Suppressor macrophage treated with lipopolysaccharide for 4 hours (primary cell): ENCODE data around the gene ALS2.
"Not testable (repeated sequence)": the region's sequence is repeated elsewhere in the genome, so short reads cannot be mapped to it uniquely, and the experiment has no call there.

Source experiments
- DNase-seq: peaks from one replicate; pipeline ENCODE4 v3.0.0-alpha.2; 2020

Gene ALS2

DNA sequence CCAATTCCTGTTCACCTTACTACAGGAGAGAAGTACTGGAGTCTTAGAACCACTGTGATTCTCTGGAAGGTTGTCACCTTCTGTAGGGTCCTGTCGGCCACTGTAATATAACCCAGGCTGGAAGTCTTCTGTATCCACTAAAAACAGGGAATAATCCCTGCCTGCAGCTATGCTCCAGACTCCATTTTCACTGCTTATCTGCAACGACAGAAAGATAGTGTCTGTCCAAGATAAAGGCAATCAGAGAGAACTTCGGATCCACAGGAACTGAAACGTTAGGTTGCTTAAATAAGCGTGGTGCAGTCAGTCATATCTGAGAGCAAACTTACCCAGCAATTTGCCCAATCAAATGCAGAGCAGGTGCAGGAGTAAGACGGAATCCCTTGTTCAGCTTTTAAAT lies 34.2 kb downstream of the ALS2 start:
- no peak for DNase-seq

DNA sequence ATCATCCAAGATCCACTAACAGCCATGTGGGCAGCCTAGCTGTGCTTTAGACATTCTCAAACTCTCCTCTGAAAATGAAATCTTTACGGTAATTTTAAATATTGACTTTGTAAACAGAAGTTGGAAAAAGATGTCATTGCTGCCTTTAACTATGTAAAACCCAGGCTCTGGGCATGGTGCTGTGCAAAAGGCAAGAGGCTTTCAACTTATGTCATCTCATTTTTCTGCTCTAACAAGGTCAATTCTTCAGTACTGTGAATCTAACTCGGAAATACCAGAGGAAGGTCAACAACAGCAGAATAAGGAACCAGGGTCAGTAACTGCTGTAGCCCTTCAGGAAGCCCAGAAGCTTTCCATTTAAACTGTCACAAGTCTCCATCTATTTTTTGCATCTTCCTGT lies 45.2 kb downstream of the ALS2 start:
- no peak for DNase-seq

DNA sequence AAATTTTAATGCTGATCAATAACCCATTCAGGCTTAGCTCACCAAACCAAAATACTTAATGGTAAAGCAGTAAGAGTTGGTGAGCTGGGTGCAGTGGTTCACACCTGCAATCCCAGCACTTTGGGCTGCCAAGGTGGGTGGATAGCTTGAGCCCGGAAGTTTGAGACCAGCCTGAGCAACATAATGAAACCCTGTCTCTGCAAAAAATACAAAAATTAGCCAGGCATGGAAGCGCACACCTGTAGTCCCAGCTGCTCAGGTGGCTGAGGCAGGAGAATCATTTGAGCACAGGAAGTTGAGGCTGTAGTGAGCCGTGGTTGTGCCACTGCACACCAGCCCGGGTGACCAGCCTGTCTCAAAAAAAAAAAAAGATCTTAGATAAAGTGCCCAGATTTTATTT lies 46.6 kb downstream of the ALS2 start:
- DNase-seq: no peak

DNA sequence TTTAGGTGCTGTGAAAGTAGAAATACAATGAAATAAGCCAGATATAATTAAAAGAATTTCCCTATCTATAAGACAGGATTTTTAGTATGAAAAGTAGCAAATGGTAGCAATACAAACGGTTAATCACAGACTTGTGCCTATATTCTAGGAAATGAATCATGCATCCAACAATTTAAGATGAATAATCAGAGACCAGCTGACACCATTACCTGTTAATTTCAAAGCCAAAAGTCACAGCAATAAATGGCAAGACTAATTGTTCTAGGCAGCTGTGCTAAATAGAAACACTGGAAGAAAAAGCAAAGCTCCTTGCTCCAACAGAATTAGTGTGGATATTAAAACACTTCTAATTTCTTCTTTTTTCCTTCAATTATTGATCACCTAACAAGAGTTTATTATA lies 47.2 kb downstream of the ALS2 start:
- no peak for DNase-seq

DNA sequence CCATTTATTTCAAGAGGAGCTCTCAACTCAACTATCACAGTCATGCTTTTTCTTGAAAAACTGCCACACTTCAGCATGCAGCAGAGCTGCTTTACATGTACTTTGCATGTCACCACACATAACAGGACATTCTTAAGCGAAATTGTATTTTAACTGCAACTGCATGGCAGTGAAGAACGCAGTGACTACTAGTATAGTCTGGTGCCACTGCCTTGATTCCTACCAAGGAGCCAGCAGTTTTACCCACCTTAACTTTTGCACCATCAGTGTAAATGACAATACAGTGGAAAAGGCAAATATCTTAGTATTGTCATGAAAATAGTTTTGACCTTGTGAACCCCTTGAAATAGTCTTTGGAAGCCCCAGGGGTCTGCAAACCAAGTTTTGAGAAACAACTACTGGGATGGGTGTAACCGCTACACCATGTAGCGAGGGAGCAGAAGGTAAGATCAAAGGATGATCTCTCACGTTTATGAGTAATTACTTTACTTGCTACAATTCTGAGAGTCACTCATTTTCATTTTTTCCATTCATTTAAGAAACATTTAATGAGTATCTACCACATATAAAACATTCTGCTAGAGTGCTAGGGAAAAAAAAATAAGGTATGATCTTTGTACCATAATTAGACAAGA lies 50.0 kb downstream of the ALS2 start:
- no peak for DNase-seq

DNA sequence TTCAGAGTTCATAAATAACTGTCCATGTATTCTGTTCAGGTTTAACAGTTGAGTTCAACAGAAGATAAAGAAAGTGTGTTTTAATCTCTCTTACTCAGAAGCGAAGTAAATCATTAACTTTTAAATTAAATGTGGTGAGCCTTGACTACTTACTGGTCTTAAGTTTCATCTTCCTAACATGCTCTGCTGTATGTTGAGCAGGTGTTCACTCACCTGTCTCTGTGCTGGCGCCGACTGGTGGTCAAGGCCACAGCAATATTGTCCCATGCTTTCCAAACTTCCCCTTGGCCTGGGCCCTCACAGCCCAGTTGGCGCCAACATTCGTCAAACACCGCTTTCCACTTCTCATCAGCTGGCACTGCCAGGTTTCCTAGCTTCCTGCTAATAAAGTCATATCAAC lies 65.3 kb downstream of the ALS2 start:
- no peak for DNase-seq

DNA sequence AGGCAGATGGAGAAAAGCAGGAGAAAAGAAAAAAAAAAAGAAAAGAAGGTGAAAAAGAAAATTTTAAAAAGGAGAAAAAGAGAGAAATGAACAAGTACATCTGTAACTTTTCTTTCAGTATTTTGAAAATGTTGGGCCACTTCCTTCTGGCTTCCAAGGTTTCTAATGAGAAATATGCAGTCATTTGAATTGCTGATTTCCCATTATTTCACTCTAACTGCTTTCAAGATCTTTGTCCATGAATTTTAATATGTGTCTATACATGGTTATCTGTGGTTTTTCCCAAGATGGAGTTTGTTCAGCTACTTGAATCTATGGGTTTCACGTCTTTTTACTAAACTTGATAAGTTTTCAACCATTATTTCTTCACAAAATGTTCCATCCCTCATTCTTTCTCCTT lies 68.0 kb downstream of the ALS2 start:
- no peak for DNase-seq

DNA sequence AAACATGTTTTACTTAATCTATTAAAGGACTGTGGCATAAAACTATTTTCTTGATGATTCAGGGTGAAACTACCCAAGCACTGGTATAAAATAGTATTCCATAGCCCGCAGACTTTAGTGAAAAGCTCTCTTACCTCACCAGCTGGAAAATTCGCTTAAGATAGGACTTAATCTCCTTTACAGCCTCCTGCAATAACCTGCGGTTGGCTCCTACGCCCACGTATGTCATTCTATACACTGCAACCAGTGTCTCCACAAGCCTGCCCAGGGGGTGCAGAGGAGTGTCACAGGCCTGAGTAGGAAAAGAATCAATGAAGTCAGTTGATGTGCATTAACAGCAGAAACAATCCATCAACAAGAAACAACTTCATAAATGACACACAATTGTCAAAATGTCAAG lies 71.0 kb downstream of the ALS2 start:
- no peak for DNase-seq

DNA sequence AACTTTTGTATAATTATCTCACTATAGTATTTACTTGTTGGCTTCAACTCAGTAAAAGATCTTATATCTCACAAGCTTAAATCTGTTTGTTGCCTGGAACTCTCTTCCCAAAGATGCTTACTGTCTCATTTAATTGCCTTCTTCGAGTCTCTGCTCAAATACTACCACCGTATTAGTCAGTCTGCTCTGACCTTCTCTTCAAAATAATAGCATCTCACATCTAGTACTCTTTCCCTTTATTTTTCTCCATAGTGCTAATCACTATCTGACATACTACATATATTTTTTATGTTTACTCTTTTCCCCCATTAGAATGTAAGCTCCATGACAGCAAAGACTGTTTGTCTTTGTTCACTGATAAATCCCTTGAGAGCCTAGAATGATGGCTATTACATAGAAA lies 71.7 kb downstream of the ALS2 start:
- DNase-seq: no peak

DNA sequence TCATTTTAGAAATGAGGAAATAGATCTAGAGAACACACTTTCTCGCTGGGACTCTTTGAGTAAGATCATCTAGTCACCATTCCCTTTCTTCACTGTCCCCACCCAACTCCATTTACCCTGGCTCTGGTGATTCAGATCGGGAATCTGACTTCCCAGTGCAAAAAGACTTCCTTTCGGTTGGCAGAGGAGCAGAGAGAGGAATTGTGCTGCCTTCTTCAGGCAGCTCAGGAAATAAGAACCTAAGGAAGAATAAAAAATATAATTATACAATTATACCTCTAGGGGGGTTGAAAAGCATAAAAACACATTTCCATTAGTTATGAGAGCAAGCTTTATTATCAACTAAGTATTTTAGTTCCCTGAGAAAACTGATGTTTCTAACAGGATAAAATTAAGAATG lies 73.0 kb downstream of the ALS2 start:
- no peak for DNase-seq

DNA sequence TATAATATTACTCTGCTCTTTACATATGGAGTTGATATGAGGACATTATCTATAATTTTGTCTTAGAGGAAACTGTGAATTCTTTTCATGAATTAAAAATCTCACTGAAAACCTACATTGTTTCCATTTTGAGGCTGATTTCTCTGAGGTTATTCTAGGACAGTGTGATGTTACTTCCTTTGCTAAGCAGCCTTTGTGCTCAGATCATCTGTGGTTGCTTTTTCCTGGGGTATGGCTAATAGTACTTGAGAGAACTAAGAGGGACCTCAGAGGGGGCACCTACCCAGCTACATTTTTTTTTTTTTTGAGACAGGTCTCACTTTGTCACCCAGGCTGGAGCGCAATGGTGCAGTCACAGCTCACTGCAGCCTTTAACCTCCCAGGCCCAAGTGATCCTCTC lies 73.6 kb downstream of the ALS2 start:
- DNase-seq: no peak

DNA sequence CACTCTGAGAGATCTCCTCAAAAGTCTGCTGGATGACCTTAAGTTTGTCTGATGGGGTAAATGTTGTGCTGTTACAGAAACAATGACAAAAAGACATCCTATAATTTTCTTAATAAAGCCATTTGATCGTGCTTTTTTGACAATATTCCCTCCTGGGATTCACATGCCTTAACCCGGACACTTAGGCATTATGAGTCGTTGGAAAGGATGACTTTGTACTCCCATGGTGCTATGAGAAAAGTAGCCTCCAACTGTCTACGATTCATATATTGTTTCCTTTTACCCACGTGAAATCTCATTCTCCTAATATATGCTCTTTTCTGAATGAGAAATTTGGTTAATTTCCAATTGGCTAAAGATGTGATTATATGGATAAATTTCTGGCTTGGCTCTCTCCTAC lies 76.2 kb downstream of the ALS2 start:
- no peak for DNase-seq

DNA sequence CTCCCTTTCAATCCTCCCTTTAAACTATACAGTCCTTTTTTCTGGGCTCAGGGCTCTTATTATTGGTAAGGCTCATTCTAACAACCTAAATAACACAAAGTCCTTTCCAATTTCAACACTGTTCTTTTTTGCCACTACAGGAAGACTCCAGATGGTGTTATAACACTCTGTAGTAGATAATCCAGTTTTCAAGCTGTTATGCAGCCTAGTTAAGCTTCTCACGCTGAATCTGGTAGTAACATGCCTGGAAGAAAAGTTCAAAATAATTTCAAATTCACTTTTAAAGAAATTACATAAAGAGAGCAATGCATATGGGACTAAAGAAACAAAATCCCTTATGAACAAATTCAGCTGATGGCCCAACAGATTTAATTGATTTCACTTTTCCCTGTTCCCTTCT lies 79.1 kb downstream of the ALS2 start:
- DNase-seq: no peak

DNA sequence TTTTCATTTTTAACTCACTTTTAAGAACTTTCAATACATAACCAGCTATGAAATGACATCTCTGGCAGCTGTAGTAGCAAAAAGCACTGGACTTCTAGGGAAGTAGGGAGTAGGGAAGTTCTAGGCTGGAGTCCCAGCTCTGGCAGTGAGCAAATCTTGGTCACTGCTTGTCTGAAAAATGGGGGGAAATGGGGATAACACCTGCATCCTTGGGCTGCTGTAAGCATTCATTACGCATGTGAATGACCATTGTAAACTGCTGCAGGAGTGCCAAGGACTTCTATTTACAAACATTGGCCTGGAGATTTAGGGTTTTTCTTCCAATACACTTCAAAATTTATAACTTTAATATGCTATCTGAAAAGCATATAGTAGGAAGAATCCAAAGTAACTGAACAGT lies 81.3 kb downstream of the ALS2 start:
- DNase-seq: no peak

DNA sequence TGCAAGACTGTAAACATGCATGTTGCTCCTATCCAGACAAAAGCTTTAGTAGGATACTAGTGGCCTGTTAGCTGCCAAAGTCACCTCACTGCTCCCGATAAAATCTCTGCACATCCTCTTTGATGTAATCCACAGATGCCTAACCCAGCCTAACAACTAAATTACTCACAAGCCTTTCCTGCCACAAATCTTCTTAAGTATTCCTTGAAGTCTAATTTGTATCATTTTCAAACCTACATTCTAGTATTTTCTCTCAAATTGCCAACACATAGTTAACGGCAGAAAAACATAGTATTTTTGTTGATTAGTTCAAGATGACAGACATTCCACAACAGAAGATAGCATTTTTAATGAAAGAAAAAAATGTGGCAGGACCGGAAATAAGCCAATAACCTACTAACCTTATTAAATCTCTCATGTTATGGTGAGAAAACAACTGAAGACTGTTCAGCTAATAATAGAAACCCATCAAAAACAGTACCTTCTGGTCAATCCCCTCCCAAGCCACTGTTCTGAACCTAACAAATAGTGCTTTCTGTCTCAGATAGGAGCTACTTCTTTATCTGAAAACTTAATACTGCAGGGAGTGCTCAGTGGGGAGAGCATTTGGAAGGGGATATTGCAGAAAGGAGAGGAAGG lies 82.0 kb downstream of the ALS2 start, which contains the start of gene MPP4:
Gene MPP4 (minus strand): TSS at position 57 of the 639 bp plus-strand sequence. CDS start 4,690 bp downstream, outside the sequence.
- no peak for DNase-seq

DNA sequence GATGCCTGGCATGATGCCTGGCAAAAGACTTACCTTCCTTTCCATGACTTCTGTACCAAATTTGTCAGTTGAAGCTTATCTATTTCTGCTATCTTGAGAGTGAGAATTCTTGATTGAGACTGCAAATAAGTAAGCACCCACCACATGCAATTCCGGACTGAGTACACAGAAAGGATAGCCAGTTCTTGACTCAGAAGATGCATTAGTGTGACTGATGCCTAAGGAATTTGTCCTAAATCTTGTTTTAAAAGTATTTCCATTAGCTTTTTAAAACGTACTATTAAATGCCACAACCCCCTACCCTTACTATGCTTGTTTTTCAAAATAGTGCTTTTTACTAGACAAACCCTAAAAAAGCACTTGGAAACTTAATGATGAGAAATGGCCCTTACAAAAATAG lies 82.8 kb downstream of the ALS2 start:
- no peak for DNase-seq

DNA sequence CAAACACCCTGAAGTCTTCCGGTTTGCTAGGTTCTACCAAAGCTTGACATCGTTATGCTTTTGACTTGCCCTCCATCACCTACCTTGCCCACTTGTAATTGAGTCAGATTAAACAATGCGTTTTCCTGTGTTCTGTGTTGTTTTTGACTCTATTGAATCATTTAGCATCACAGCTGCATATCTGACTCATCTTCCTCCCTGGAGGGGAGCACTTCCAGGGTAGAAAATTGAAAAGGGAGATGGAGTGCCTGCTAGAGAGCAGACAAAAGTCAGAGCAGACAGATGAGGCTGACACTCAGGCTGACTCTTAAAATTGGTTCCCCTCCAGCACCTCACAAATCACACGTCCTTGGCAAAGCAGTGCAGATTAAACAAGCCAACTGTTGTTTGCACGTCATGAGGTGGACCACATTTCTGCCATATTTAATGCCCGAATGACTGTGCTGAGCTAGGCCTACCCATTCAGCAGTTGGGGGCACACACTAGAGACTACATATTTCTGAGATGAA lies 84.5 kb downstream of the ALS2 start:
- DNase-seq: no peak

DNA sequence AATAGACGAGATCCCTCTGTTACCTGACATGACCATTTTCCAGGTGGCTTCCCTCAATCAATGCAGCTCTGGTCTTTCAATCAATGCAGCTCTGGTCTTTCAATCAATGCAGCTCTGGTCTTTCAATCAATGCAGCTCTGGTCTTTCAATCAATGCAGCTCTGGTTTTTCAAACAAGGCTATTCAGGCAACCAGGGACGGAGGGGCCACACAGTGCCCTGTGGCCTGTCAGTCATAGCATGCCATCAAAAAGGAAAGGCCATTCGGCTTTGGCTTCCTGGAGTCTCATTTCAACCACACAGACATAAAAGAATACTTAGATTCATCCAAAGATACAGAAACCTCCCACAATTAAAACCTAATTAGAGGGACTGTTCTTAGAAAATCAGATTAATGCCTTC lies 95.6 kb downstream of the ALS2 start:
- DNase-seq: no peak

DNA sequence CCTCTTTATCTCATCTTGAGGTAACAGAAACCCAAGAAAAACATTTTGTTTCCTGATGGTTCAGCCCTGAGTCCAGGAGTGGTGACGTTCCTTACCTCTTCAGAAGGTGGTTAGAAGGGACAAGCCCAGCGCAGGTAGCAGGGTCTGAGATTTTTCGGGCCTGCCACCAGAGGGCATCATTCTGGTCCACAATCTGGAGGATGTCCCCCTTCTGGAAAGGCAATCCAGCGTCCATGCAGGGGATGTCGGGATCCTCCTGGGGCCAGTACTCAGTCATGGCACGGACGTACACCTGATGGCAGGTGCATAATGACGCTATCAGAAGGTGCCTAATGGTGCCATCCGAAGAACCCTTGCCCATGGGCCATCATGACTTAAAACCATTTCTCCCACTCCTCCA lies 100.0 kb downstream of the ALS2 start:
- DNase-seq: no peak

DNA sequence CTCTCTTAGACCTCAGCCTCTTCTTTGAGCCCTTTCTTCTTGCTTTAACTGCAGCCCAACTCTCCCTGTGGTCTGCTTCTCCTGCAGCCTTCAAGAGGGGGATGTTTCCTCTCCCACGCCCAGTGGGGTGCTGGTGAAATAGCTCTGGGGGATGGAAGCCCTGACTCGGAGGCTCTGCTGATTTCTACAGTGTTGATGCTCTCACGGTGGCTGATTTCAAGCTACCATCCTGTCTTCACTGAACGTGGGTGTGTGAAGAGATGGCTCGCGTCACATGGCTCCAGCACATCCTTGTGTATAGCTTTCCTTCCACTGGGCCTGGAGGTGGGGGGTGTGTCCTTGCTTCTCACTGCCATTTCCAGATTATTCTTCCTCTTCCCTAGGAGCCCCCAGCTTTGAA lies 102.3 kb downstream of the ALS2 start:
- peak; percentile 27 for DNase-seq

DNA sequence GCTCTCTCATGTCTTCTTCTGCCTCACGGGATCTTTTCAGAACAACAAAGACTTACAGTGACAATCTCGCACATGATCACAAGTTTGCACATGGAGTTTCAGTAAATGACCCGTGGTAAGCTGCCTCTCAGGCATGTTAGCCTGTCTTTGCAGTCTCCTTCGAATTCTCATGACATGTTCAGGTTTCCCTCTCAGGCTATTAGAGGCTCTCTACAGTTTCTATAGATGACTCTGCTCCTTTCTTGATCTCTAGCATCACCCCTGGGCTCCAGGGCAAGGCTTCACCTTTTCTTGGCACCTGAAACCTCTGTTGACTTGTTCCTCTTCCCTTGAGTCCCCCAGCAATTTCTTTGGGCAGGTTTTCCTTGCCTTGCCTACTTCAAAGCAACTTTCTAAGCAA lies 105.3 kb downstream of the ALS2 start:
- no peak for DNase-seq

DNA sequence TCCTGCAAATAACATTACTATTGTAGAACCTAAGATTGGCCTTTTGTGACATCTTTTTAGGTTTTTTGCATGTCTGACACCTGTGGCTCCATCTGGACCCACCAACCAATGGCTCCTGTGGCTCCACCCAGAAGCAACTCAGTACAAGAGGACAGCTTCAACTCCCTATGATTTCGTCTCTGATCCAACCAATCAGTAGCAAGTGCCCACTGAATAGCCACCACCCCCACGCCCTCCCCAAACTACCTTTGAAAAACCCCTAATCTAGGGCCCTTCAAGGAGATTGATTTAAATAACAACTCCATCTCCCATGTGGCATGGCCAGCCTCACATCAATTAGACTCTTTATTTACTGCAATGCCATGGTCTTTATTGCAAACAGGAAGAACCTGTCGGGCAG lies 105.9 kb downstream of the ALS2 start:
- DNase-seq: no peak

DNA sequence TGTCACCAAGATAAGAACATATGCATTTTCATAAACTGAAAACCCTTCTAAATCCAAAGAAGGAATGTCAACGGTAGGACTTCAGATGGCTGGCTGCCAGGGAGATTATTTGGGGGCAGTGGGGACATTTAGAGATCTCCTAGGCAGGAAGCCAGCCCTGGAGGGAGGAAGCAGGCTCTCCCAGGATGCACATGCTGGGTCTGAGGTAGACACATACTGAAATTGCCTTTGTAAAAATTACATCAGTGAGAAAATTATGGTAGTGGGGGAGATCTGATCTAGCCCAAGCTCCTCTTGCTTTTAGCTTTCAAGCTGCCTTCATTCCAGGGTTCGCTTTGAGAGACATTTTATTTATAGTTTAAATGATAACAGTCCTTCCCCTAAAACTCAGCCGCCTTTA lies 106.4 kb downstream of the ALS2 start:
- no peak for DNase-seq

DNA sequence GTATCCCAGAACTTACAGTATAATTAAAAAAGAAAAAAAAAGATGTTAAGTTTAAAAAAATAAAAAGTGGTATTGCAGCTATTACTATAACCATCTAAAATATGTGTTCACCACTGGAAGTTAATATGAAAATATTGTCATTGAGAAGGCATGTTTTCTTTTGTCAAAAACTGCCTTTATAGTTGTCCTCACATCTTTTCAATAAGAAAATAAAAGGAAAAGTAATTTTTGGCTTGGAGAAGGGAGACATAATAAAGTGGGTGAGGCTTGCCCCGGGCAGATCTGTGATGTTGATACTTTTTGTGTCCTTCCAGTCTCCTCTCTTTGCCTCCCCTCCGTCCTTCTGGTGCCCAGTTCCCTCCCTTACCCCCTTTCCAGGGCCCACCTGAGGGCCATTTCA lies 107.2 kb downstream of the ALS2 start:
- no peak for DNase-seq

DNA sequence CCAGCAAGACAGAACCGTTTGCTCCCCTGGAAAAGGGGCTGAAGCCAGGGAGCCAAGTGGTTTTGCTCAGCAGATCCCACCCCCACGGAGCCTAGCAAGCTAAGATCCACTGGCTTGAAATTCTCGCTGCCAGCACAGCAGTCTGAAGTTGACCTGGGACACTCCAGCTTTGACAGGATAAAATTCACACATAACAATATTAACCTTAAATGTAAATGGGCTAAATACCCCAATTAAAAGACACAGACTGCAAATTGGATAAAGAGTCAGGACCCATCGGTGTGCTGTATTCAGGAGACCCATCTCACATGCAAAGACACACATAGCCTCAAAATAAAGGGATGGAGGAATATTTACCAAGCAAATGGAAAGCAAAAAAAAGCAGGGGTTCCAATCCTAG lies 109.5 kb downstream of the ALS2 start:
- DNase-seq: not testable (repeated sequence)
